GM12878 (cell line): Measurements from ENCODE around the gene RACK1. TPM values are rescaled to one million over a fixed set of nuclear protein-coding genes. Genes with fewer than 3 reads are reported as not detected.
A peak's percentile ranks its signal among the peaks of the same experiment; 100 is the strongest.

Experiments used
- ATAC-seq: fragments of 200-7000 bp; cut with Tn5 transposase; 3 replicates; pipeline ENCODE4 v1.9.1; 2020; ENCODE audit warnings: mild to moderate bottlenecking, moderate library complexity
- BruUV-seq: library from RNA; stranded (reverse); fragments of 400-500 nt; replicated peaks from 2 replicates; lab custom pipeline; 2021; lab: Mats Ljungman, UMichigan
- CTCF ChIA-PET: fragments of 300-600 bp; sonication (Branson Sonifier 250); formaldehyde crosslinking; extraction: SDS; loops from one replicate; lab custom pipeline; 2021; ENCODE audit warnings: inconsistent platforms; lab: Yijun Ruan, JAX
- POLR2A ChIA-PET: fragments of 350-600 bp; formaldehyde crosslinking; extraction: SDS; loops from one replicate; lab custom pipeline; 2021; ENCODE audit warnings: inconsistent platforms; lab: Charles Lee
- RAD21 ChIA-PET: fragments of 300-600 bp; sonication (Branson Sonifier 250); formaldehyde crosslinking; loops from one replicate; lab custom pipeline; 2023; ENCODE audit warnings: antibody characterized with exemption; ENCODE audit not compliant: unreplicated experiment; lab: Charles Lee
- SMC1A ChIA-PET: fragments of 300-600 bp; sonication (Branson Sonifier 250); formaldehyde crosslinking; loops from one replicate; lab custom pipeline; 2023; ENCODE audit not compliant: unreplicated experiment, uncharacterized antibody; lab: Charles Lee
- DNase-seq: peaks from one replicate; pipeline ENCODE4 v3.0.0-alpha.2; 2011; ENCODE audit warnings: low read depth, low spot score
- FAIRE-seq: peaks from 3 replicates; lab custom pipeline; 2011; peaks lifted over from hg19 to GRCh38; lab: Jason Lieb, UNC
- H2AFZ ChIP-seq: 2 replicates; pipeline ENCODE4 v1.6.0; 2011; ENCODE audit warnings: low read depth, low read length, control low read depth; ENCODE audit not compliant: control insufficient read depth
- H3K27ac ChIP-seq: 2 replicates; pipeline ENCODE4 v1.5.1; 2011; ENCODE audit warnings: control low read depth; ENCODE audit not compliant: control insufficient read depth, insufficient read depth
- H3K27me3 ChIP-seq, 2 experiments: replicated peaks in 1 of 2; 2 replicates each; pipeline versions ENCODE4 v1.6.0 to v1.6.1; 2011; ENCODE audit warnings: low read length in 1 of 2; ENCODE audit not compliant: control insufficient read depth in 2 of 2, insufficient read depth in 2 of 2
- H3K36me3 ChIP-seq, 2 experiments: 2 replicates each; pipeline ENCODE4 v1.5.1; 2011; ENCODE audit warnings: low read length in 1 of 2; ENCODE audit not compliant: control insufficient read depth in 2 of 2, insufficient read depth in 2 of 2
- H3K4me1 ChIP-seq: 2 replicates; pipeline ENCODE4 v1.6.1; 2011; ENCODE audit warnings: mild to moderate bottlenecking, low read length, moderate library complexity, mixed read lengths; ENCODE audit not compliant: control insufficient read depth, insufficient read depth
- H3K4me2 ChIP-seq: 2 replicates; pipeline ENCODE4 v1.6.0; 2011; ENCODE audit warnings: control low read depth; ENCODE audit not compliant: control insufficient read depth, insufficient read depth
- H3K4me3 ChIP-seq: fragments of 200-600 bp; sonication (generic); 2 replicates; pipeline ENCODE4 v1.5.1; 2016
- H3K79me2 ChIP-seq: 2 replicates; pipeline ENCODE4 v1.6.0; 2011; ENCODE audit warnings: low read length; ENCODE audit not compliant: control insufficient read depth, insufficient read depth
- H3K9ac ChIP-seq: 2 replicates; pipeline ENCODE4 v1.8.0; 2011; ENCODE audit warnings: low read length, control low read depth, mixed read lengths; ENCODE audit not compliant: control insufficient read depth, insufficient read depth
- H3K9me3 ChIP-seq: replicated peaks from 3 replicates; pipeline ENCODE4 v1.5.1; 2011; ENCODE audit warnings: mild to moderate bottlenecking, low read length; ENCODE audit not compliant: control insufficient read depth, insufficient read depth
- H4K20me1 ChIP-seq: 2 replicates; pipeline ENCODE4 v1.6.0; 2011; ENCODE audit not compliant: control insufficient read depth, insufficient read depth
- ASH2L ChIP-seq: fragments of 300-600, 200-600 bp; sonication (generic); IDR thresholded peaks from 2 replicates; pipeline ENCODE4 v1.6.1; 2017; ENCODE audit warnings: low read depth, mild to moderate bottlenecking, borderline replicate concordance
- BRCA1 ChIP-seq: IDR thresholded peaks from 2 replicates; pipeline ENCODE4 v1.6.1; 2011; ENCODE audit warnings: low read depth, low read length, improper control_type of control experiment
- CEBPZ ChIP-seq: fragments of 150-350 bp; IDR thresholded peaks from 2 replicates; pipeline ENCODE4 v1.6.1; 2016; ENCODE audit warnings: low read depth, low read length
- DPF2 ChIP-seq: fragments of 450-650 bp; IDR thresholded peaks from 2 replicates; pipeline ENCODE4 v1.6.1; 2017; ENCODE audit warnings: mild to moderate bottlenecking
- IKZF1 ChIP-seq: fragments of 450-650 bp; conservative IDR thresholded peaks from 2 replicates; pipeline ENCODE4 v1.6.1; 2017; ENCODE audit warnings: antibody characterized with exemption, mild to moderate bottlenecking
- JUNB ChIP-seq: IDR thresholded peaks from 2 replicates; pipeline ENCODE4 v1.6.1; 2016; ENCODE audit warnings: antibody characterized with exemption, mild to moderate bottlenecking
- KLF5 ChIP-seq: fragments of 450-650 bp; IDR thresholded peaks from 2 replicates; pipeline ENCODE4 v1.6.1; 2014; ENCODE audit warnings: mild to moderate bottlenecking; ENCODE audit not compliant: partially characterized antibody
- MXI1 ChIP-seq: fragments of 150-350 bp; IDR thresholded peaks from 2 replicates; pipeline ENCODE4 v1.6.1; 2011; ENCODE audit warnings: low read depth, mild to moderate bottlenecking, inconsistent platforms, low read length, improper control_type of control experiment
- NR2C2 ChIP-seq: IDR thresholded peaks from 2 replicates; pipeline ENCODE4 v1.6.1; 2011; ENCODE audit warnings: borderline replicate concordance, low read depth; ENCODE audit not compliant: control insufficient read depth, insufficient read length
- PML ChIP-seq: IDR thresholded peaks from 2 replicates; pipeline ENCODE4 v1.6.1; 2012; ENCODE audit warnings: low read length, inconsistent platforms
- RB1 ChIP-seq: fragments of 450-650 bp; formaldehyde crosslinking; IDR thresholded peaks from 2 replicates; pipeline ENCODE4 v1.6.1; 2017; ENCODE audit warnings: mild to moderate bottlenecking, borderline replicate concordance
- SREBF1 ChIP-seq: IDR thresholded peaks from 2 replicates; pipeline ENCODE4 v1.6.1; 2012; ENCODE audit warnings: mild to moderate bottlenecking, low read length
- TARDBP ChIP-seq: IDR thresholded peaks from 2 replicates; pipeline ENCODE4 v1.6.1; 2016; ENCODE audit warnings: borderline replicate concordance
- ZBED1 ChIP-seq: IDR thresholded peaks from 2 replicates; pipeline ENCODE4 v1.6.1; 2016; ENCODE audit warnings: borderline replicate concordance
- ZNF207 ChIP-seq: fragments of 450-650 bp; IDR thresholded peaks from 2 replicates; pipeline ENCODE4 v1.6.1; 2014; ENCODE audit warnings: antibody characterized with exemption, mild to moderate bottlenecking, borderline replicate concordance
- WGBS: methylation state at CpG from one replicate; pipeline ENCODE4 v1.1.6; 2016; ENCODE audit warnings: low lambda C conversion rate; ENCODE audit not compliant: insufficient replicate concordance, insufficient coverage; ENCODE audit errors: missing lambda C conversion rate; 5-methylcytosine and 5-hydroxymethylcytosine counted together
- in situ Hi-C: fragments of 300-500 bp; cut with MboI; formaldehyde crosslinking; loops from 9 replicates; pipeline ENCODE4 v1.14.3; 2018; ENCODE audit warnings: mixed read lengths
- intact Hi-C: fragments of 100-400 bp; cut with micrococcal nuclease; formaldehyde crosslinking; loops from one replicate; pipeline ENCODE4 v1.14.2; 2022; ENCODE audit not compliant: unreplicated experiment
- polyA plus RNA-seq, 11 experiments: library from polyadenylated mRNA; depleted of rRNA in 4 of 11; unstranded in 6 of 11; stranded (reverse) in 5 of 11; fragments of >200 nt; fragmentation: Nextera tagmentation in 4 of 11; fragmentation: Illumina TruSeq in 1 of 11; extraction: Ambion mirVana in 4 of 11; extraction: Trizol in 1 of 11; gene quantifications; 1 replicate in 1 of 11; 2 replicates in 10 of 11; pipeline versions ENCODE4 v1.2.1 to v1.2.3, GENCODE V29; 2011 to 2016; ENCODE audit warnings: inconsistent platforms in 2 of 11, missing spikeins in 2 of 11, low read depth in 1 of 11
- total RNA-seq, 4 experiments: library from RNA; depleted of rRNA in 3 of 4; stranded (reverse); fragments of >200 nt in 3 of 4; fragmentation: Illumina TruSeq in 1 of 4; extraction: Trizol in 1 of 4; gene quantifications; 2 replicates each; pipeline versions ENCODE4 v1.2.1 to v1.2.3, GENCODE V29; 2013 to 2021
- TF ChIP-seq, protein P1 (sequence below): fragments of 450-650 bp; IDR thresholded peaks from 2 replicates; pipeline ENCODE4 v1.6.1; 2018; ENCODE audit warnings: borderline replicate concordance, mild to moderate bottlenecking; ENCODE audit not compliant: partially characterized antibody

The RACK1 gene
- total and polyA plus RNA-seq, 10 of the 15 experiments (the other 5 are each of a cell fraction or from before 2014, with no cell fraction given), result 1,365 to 6,584 (median 4,167) TPM

DNA sequence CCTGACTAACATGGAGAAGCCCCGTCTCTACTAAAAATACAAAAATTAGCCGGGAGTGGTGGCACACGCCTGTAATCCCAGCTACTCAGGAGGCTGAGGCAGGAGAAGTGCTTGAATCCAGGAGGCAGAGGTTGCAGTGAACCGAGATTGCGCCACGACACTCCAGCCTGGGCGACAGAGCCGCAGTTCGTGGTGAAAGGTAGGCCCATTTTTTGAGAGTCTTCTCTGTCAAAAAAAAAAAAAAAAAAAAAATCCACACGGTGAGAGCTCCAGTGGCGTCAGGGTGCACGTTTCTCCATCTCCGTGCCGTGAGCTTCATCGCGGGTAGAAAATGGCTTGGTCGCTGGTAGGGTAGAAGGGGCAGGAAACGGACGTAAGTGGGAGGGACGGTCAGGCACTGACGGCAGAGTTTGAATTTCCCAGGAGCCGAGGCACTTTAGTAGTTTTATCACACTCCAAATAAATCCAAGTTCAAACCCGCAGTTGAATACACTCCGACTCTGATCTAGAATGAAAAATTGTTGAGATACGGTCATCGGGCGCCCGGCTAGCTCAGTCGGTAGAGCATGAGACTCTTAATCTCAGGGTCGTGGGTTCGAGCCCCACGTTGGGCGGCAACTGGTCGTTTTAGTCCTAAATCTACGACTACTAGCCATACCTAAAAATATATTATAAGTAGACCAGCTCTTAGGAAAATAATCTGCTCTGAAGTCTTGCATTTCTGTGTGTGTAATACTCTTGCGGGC, 36.3 kb downstream of the RACK1 start:
- CTCF ChIA-PET, result interaction anchor here (0.6 to 8.2 kb wide), 13 partner anchors 10 to 68 kb away, joined by 3 to 96 read pairs (median 4); partner anchors contain the start of gene TRIM41
- peak overlapping the region; percentile 68 for H3K9ac ChIP-seq
- RAD21 ChIA-PET, result interaction anchor here (0.7 to 5.0 kb wide), 13 partner anchors 9 to 56 kb away, joined by 3 to 72 read pairs (median 5); partner anchors contain the start of genes RACK1, TRIM41 and TRIM52
- H4K20me1 ChIP-seq, result no peaks in the 10 kb centered on the region
- in situ Hi-C loops (no loop called here), intact Hi-C loops (loop anchor here (1.0 kb wide), 3 partner anchors 11 to 16 kb away; no protein-coding TSS in a partner anchor)
- POLR2A ChIA-PET, result interaction anchor here (0.6 to 3.5 kb wide), 16 partner anchors 9 to 54 kb away, joined by 3 to 41 read pairs (median 8); partner anchors contain the start of gene TRIM41
- WGBS, result 1% methylated on average over 36 of the region's 36 CpGs
- H3K36me3 ChIP-seq, result no peaks in the 10 kb centered on the region
- H3K79me2 ChIP-seq, result no peaks in the 10 kb centered on the region
- H3K4me1 ChIP-seq, result peaks cover 14% of the 10 kb centered on the region
- H2AFZ ChIP-seq, result peak overlapping the region; percentile 75
- peak overlapping the region; percentile 83 for H3K4me3 ChIP-seq
- no peaks in the 10 kb centered on the region for H3K9me3 ChIP-seq
- H3K27ac ChIP-seq, result peak overlapping the region; percentile 51
- peak; percentile 59 for ATAC-seq
- H3K4me2 ChIP-seq, result peak overlapping the region; percentile 82
- SMC1A ChIA-PET, result interaction anchor here (0.7 to 6.5 kb wide), 12 partner anchors 9 to 55 kb away, joined by 3 to 40 read pairs (median 5); partner anchors contain the start of gene TRIM41
- no peak for DNase-seq
- no TSS peak for BruUV-seq
- peaks cover 4 to 8% of the 10 kb centered on the region in 2 experiments; a peak in 3 of 4 replicates for H3K27me3 ChIP-seq
- no peak for FAIRE-seq
- TF ChIP-seq ZNF207 (no peak; the same call in 1 of the 2 replicates), DPF2 (no peak), SREBF1 (no peak), IKZF1 (peak; percentile 46), ZBED1 (peak; percentile 57), JUNB (no peak), ASH2L (peak; percentile 27; the same call in 1 of the 2 replicates), KLF5 (peak; percentile 51), NR2C2 (no peak), RB1 (no peak), PML (no peak), CEBPZ (no peak), TARDBP (peak; percentile 94), BRCA1 (no peak), MXI1 (peak; percentile 53; the same call in 1 of the 2 replicates)
- TF ChIP-seq, protein P1, sequence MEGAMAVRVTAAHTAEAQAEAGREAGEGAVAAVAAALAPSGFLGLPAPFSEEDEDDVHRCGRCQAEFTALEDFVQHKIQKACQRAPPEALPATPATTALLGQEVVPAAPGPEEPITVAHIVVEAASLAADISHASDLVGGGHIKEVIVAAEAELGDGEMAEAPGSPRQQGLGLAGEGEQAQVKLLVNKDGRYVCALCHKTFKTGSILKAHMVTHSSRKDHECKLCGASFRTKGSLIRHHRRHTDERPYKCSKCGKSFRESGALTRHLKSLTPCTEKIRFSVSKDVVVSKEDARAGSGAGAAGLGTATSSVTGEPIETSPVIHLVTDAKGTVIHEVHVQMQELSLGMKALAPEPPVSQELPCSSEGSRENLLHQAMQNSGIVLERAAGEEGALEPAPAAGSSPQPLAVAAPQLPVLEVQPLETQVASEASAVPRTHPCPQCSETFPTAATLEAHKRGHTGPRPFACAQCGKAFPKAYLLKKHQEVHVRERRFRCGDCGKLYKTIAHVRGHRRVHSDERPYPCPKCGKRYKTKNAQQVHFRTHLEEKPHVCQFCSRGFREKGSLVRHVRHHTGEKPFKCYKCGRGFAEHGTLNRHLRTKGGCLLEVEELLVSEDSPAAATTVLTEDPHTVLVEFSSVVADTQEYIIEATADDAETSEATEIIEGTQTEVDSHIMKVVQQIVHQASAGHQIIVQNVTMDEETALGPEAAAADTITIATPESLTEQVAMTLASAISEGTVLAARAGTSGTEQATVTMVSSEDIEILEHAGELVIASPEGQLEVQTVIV, result no peak
